HepG2 (cell line): Measurements from ENCODE around the gene IRS1. TPM values are rescaled to one million over a fixed set of nuclear protein-coding genes. Genes with fewer than 3 reads are reported as not detected.

ENCODE experiments used
- FOXM1 ChIP-seq: sonication (generic); formaldehyde crosslinking; IDR thresholded peaks from 2 replicates; pipeline ENCODE4 v1.5.0; 2020; ENCODE audit warnings: missing genetic modification reagents
- GFI1 ChIP-seq: sonication (generic); formaldehyde crosslinking; IDR thresholded peaks from 2 replicates; pipeline ENCODE4 v1.5.0; 2020; ENCODE audit warnings: missing genetic modification reagents, mild to moderate bottlenecking, borderline replicate concordance
- HMG20A ChIP-seq: IDR thresholded peaks from 2 replicates; pipeline ENCODE4 v1.6.1; 2016; ENCODE audit warnings: borderline replicate concordance
- HNF1A ChIP-seq, 2 experiments: sonication (generic) in 1 of 2; formaldehyde crosslinking in 1 of 2; IDR thresholded peaks; 2 replicates each; pipeline versions ENCODE4 v1.4.0 to v1.6.1; 2016 to 2020; ENCODE audit warnings: borderline replicate concordance in 1 of 2, low read depth in 1 of 2, mild to moderate bottlenecking in 1 of 2, missing genetic modification reagents in 1 of 2
- NFAT5 ChIP-seq: sonication (generic); formaldehyde crosslinking; IDR thresholded peaks from 2 replicates; pipeline ENCODE4 v1.4.0; 2020; ENCODE audit warnings: missing genetic modification reagents
- PLRG1 ChIP-seq: fragments of 450-650 bp; conservative IDR thresholded peaks from 2 replicates; pipeline ENCODE4 v1.6.1; 2016
- RFXANK ChIP-seq: IDR thresholded peaks from 2 replicates; pipeline ENCODE4 v1.6.1; 2016
- SKI ChIP-seq: fragments of 450-650 bp; IDR thresholded peaks from one replicate; pipeline ENCODE4 v1.6.1; 2018; ENCODE audit warnings: mild to moderate bottlenecking; ENCODE audit not compliant: partially characterized antibody
- TAF15 ChIP-seq: fragments of 200-400 bp; formaldehyde crosslinking; IDR thresholded peaks from one replicate; pipeline ENCODE4 v1.6.1; 2018; ENCODE audit warnings: mild to moderate bottlenecking, low read depth, low read length; ENCODE audit not compliant: poor library complexity, severe bottlenecking
- ZNF512B ChIP-seq: sonication (generic); formaldehyde crosslinking; IDR thresholded peaks from 2 replicates; pipeline ENCODE4 v1.5.1; 2020; ENCODE audit warnings: missing genetic modification reagents, mild to moderate bottlenecking, borderline replicate concordance
- ZNF589 ChIP-seq: sonication (generic); formaldehyde crosslinking; conservative IDR thresholded peaks from 2 replicates; pipeline ENCODE4 v1.8.0; 2022; ENCODE audit warnings: mild to moderate bottlenecking, moderate library complexity, missing genetic modification reagents
- ZSCAN30 ChIP-seq: sonication (generic); formaldehyde crosslinking; IDR thresholded peaks from 2 replicates; pipeline ENCODE4 v1.5.0; 2020; ENCODE audit warnings: mild to moderate bottlenecking, missing genetic modification reagents
- ZUFSP ChIP-seq: sonication (generic); formaldehyde crosslinking; IDR thresholded peaks from 2 replicates; pipeline ENCODE4 v1.9.0; 2021; ENCODE audit warnings: missing genetic modification reagents, mild to moderate bottlenecking, borderline replicate concordance
- polyA plus RNA-seq, 8 experiments: library from polyadenylated mRNA; depleted of rRNA in 3 of 8; stranded (reverse) in 7 of 8; unstranded in 1 of 8; fragments of >200 nt; fragmentation: Illumina TruSeq in 4 of 8; extraction: Trizol in 4 of 8; gene quantifications; 2 replicates each; pipeline versions ENCODE4 v1.2.1 to v1.2.3, GENCODE V29; 2011 to 2016; ENCODE audit warnings: low read depth in 4 of 8, missing spikeins in 1 of 8, mixed read lengths in 1 of 8; ENCODE audit not compliant: insufficient read depth in 1 of 8
- total RNA-seq, 5 experiments: library from RNA; depleted of rRNA; stranded (reverse); fragments of >200 nt; fragmentation: Illumina TruSeq; extraction: Trizol; gene quantifications; 2 replicates each; pipeline ENCODE4 v1.2.3, GENCODE V29; 2016; ENCODE audit warnings: low read depth in 1 of 5

Gene IRS1
- total and polyA plus RNA-seq, 2 of the 13 experiments (the other 11 are each of a cell fraction or from before 2014, with no cell fraction given), result 8.7 to 9.0 TPM

GRCh38 chr2:226799976-226800940 lies 638 bp upstream of the IRS1 start (continued):
- TF ChIP-seq GFI1 (CRISPR knock-in tag), result peak; percentile 97
- no peak for TF ChIP-seq FOXM1 (CRISPR knock-in tag)
- peak; percentile 97 for TF ChIP-seq HMG20A (CRISPR knock-in tag)
- peak; percentile 91 for TF ChIP-seq SKI
- no peak for TF ChIP-seq ZUFSP (CRISPR knock-in tag)
- no peak for TF ChIP-seq NFAT5 (CRISPR knock-in tag)
- no peak for TF ChIP-seq TAF15
- TF ChIP-seq PLRG1, result no peak
- TF ChIP-seq RFXANK, result peak; percentile 23; the same call in 1 of the 2 replicates
- TF ChIP-seq ZSCAN30 (CRISPR knock-in tag), result no peak
- TF ChIP-seq HNF1A (IDR thresholded peaks at IDR 0.05; ENCODE audit: low read depth), result peak; percentile 91
- peak; percentile 96 for TF ChIP-seq HNF1A (CRISPR knock-in tag; IDR thresholded peaks at IDR 0.05; ENCODE audit: borderline replicate concordance)
- no peak; the same call in 1 of the 2 replicates for TF ChIP-seq ZNF512B (CRISPR knock-in tag)
- TF ChIP-seq ZNF589 (CRISPR knock-in tag), result no peak
